Measurements from ENCODE around the gene CDKL1.
"Not testable (repeated sequence)": the region's sequence is repeated elsewhere in the genome, so short reads cannot be mapped to it uniquely, and the experiment has no call there.

Gene CDKL1

GRCh38 chr14:50320283-50320682, 76.4 kb downstream of the CDKL1 start:
- DNase-seq: no peak

GRCh38 chr14:50319721-50320120, 77.0 kb downstream of the CDKL1 start:
- DNase-seq: no peak

- DNase-seq: no peak
Observed at GRCh38 chr14:50319293-50319692, 77.4 kb downstream of the CDKL1 start.

- DNase-seq: no peak
Observed at GRCh38 chr14:50318031-50318626, 78.6 kb downstream of the CDKL1 start.

GRCh38 chr14:50314098-50314497, 82.6 kb downstream of the CDKL1 start:
- not testable (repeated sequence) for DNase-seq

GRCh38 chr14:50312734-50313054, 84.0 kb downstream of the CDKL1 start:
- DNase-seq: no peak

GRCh38 chr14:50311972-50312733, 84.5 kb downstream of the CDKL1 start, which contains the start of the genes DMAC2L and L2HGDH:
Gene DMAC2L (plus strand): TSS chr14:50312324. CDS start chr14:50321488, 9,164 bp downstream.
Gene L2HGDH (minus strand): TSS chr14:50312229. CDS start chr14:50312150, 79 bp downstream.
- DNase-seq: peak; percentile 98

GRCh38 chr14:50311337-50311971, 85.2 kb downstream of the CDKL1 start:
- no peak for DNase-seq

- DNase-seq: no peak
Observed at GRCh38 chr14:50310445-50310844, 86.2 kb downstream of the CDKL1 start.

- DNase-seq: no peak
Observed at GRCh38 chr14:50308363-50308915, 88.2 kb downstream of the CDKL1 start.

GRCh38 chr14:50303744-50304471, 92.8 kb downstream of the CDKL1 start:
- no peak for DNase-seq

GRCh38 chr14:50301914-50302313, 94.8 kb downstream of the CDKL1 start:
- no peak for DNase-seq

- no peak for DNase-seq
Observed at GRCh38 chr14:50299585-50299984, 97.1 kb downstream of the CDKL1 start.

GRCh38 chr14:50290306-50290705, 106.4 kb downstream of the CDKL1 start:
- no peak for DNase-seq

- no peak for DNase-seq
Observed at GRCh38 chr14:50288146-50288545, 108.5 kb downstream of the CDKL1 start.

- DNase-seq: no peak
Observed at GRCh38 chr14:50285861-50286260, 110.8 kb downstream of the CDKL1 start.
